ENCODE measurements around the gene NCS1.

DNA sequence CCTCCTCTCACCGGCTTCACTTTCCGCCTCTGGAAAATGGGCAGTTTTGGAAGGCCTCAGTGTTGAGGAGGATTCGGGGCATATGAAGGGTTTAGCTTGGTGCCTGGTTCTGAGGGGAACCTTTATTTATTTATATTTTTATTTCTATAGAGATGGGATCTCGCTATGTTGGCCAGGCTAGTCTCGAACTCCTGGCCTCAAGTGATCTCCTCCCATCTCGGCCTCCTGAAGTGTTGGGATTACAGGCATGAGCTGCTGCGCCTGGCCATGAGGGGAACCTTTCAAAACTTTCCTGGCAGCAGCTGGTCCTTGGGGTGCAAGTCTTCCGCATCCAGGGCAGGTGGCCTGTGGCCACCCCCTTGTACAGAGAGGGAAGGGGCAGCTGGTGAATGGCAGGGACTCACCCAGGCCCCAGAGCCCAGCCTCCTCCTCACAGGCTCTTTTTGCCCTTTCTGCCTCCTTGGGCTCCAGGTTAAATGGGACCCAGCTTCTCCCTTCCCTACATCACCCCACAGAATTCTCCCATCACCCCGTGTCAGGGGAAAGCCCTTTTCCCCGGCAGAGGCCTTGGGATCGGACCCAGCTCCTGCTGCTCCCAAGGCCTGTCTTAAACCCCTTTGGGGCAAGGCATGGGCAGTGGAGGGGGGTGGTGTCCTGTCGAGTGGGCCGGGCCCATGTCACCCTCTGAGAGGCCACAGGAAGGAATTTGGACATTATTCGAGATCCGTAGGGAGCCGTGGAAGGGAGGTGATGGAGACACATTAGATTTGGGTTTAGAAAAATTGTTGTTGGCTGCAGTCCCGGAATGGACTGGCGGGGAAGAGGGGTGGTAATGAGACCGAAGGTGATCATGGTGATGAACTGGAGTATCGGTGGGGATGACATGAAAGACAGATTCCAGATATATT lies 5.9 kb downstream of the NCS1 start:
- TF ChIP-seq, protein P1, sequence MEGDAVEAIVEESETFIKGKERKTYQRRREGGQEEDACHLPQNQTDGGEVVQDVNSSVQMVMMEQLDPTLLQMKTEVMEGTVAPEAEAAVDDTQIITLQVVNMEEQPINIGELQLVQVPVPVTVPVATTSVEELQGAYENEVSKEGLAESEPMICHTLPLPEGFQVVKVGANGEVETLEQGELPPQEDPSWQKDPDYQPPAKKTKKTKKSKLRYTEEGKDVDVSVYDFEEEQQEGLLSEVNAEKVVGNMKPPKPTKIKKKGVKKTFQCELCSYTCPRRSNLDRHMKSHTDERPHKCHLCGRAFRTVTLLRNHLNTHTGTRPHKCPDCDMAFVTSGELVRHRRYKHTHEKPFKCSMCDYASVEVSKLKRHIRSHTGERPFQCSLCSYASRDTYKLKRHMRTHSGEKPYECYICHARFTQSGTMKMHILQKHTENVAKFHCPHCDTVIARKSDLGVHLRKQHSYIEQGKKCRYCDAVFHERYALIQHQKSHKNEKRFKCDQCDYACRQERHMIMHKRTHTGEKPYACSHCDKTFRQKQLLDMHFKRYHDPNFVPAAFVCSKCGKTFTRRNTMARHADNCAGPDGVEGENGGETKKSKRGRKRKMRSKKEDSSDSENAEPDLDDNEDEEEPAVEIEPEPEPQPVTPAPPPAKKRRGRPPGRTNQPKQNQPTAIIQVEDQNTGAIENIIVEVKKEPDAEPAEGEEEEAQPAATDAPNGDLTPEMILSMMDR (IDR thresholded peaks at IDR 0.05) = no peak
- TF ChIP-seq POLR2A (IDR thresholded peaks at IDR 0.05) (no peak), POLR2AphosphoS5 (IDR thresholded peaks at IDR 0.05) (no peak), EP300 (IDR thresholded peaks at IDR 0.05) (no peak)
